GM23338 (cell line): ENCODE data around the gene SLC9A9. TPM values are rescaled to one million over a fixed set of nuclear protein-coding genes. Genes with fewer than 3 reads are reported as not detected.
"Not testable (repeated sequence)": the region's sequence is repeated elsewhere in the genome, so short reads cannot be mapped to it uniquely, and the experiment has no call there.

Source experiments
- ATAC-seq: fragments of 200-7000 bp; cut with Tn5 transposase; 3 replicates; pipeline ENCODE4 v1.9.1; 2020
- DNase-seq: peaks from one replicate; pipeline ENCODE4 v3.0.0-alpha.2; 2015; ENCODE audit warnings: low spot score
- H2AFZ ChIP-seq: fragments of 200-600 bp; sonication (generic); 2 replicates; pipeline ENCODE4 v1.8.0; 2016; ENCODE audit warnings: antibody characterized with exemption, mild to moderate bottlenecking, moderate library complexity
- H3F3A ChIP-seq: fragments of 200-600 bp; sonication (generic); replicated peaks from 2 replicates; pipeline ENCODE4 v1.8.0; 2017; ENCODE audit warnings: antibody characterized with exemption, mixed run types, low read depth
- H3K27ac ChIP-seq: fragments of 200-600 bp; sonication (generic); 2 replicates; pipeline ENCODE4 v1.6.1; 2016; ENCODE audit warnings: low read depth
- H3K27me3 ChIP-seq: fragments of 200-600 bp; sonication (generic); 2 replicates; pipeline ENCODE4 v1.8.0; 2016; ENCODE audit warnings: mild to moderate bottlenecking, mixed run types, moderate library complexity; ENCODE audit not compliant: insufficient read depth
- H3K36me3 ChIP-seq: fragments of 200-600 bp; sonication (generic); 2 replicates; pipeline ENCODE4 v1.8.0; 2016; ENCODE audit warnings: mild to moderate bottlenecking; ENCODE audit not compliant: insufficient read depth
- H3K4me1 ChIP-seq: fragments of 200-600 bp; sonication (generic); 2 replicates; pipeline ENCODE4 v1.8.0; 2016; ENCODE audit warnings: mild to moderate bottlenecking, moderate library complexity; ENCODE audit not compliant: insufficient read depth
- H3K4me2 ChIP-seq: fragments of 200-600 bp; sonication (generic); 2 replicates; pipeline ENCODE4 v1.7.1; 2017; ENCODE audit warnings: mixed run types
- H3K4me3 ChIP-seq: fragments of 200-600 bp; sonication (generic); 2 replicates; pipeline ENCODE4 v1.6.1; 2016; ENCODE audit warnings: mixed run types
- H3K79me2 ChIP-seq: fragments of 200-600 bp; sonication (generic); replicated peaks from 2 replicates; pipeline ENCODE4 v1.8.0; 2017; ENCODE audit warnings: mild to moderate bottlenecking; ENCODE audit not compliant: insufficient read depth
- H3K9me2 ChIP-seq: fragments of 200-600 bp; sonication (generic); 2 replicates; pipeline ENCODE4 v1.8.0; 2017; ENCODE audit not compliant: insufficient read depth
- H4K20me1 ChIP-seq: fragments of 200-600 bp; sonication (generic); replicated peaks from 2 replicates; pipeline ENCODE4 v1.8.0; 2017; ENCODE audit warnings: mild to moderate bottlenecking; ENCODE audit not compliant: insufficient read depth
- H3K27ac Mint-ChIP-seq: 2 replicates; pipeline ENCODE4 v1.8.0; 2020; ENCODE audit warnings: inconsistent platforms, mild to moderate bottlenecking, moderate library complexity, mixed read lengths
- H3K27me3 Mint-ChIP-seq: 3 replicates; pipeline ENCODE4 v1.8.0; 2022; ENCODE audit warnings: low read depth, mild to moderate bottlenecking, moderate library complexity, mixed read lengths, inconsistent platforms; ENCODE audit not compliant: insufficient read depth, poor library complexity
- H3K36me3 Mint-ChIP-seq: 3 replicates; pipeline ENCODE4 v1.8.0; 2021; ENCODE audit warnings: low read depth, mild to moderate bottlenecking, inconsistent platforms, moderate library complexity, mixed read lengths
- H3K4me1 Mint-ChIP-seq: 3 replicates; pipeline ENCODE4 v1.8.0; 2020; ENCODE audit warnings: mild to moderate bottlenecking, inconsistent platforms, mixed read lengths
- H3K4me3 Mint-ChIP-seq: 3 replicates; pipeline ENCODE4 v1.8.0; 2021; ENCODE audit warnings: moderate library complexity, mild to moderate bottlenecking, inconsistent platforms, mixed read lengths
- H3K9me3 Mint-ChIP-seq: 3 replicates; pipeline ENCODE4 v1.8.0; 2020; ENCODE audit warnings: moderate library complexity, mild to moderate bottlenecking, inconsistent platforms, mixed read lengths
- EZH2 ChIP-seq: fragments of 200-600 bp; sonication (generic); IDR thresholded peaks from one replicate; pipeline ENCODE4 v1.8.0; 2017; ENCODE audit warnings: antibody characterized with exemption, mild to moderate bottlenecking, low read depth; ENCODE audit not compliant: unreplicated experiment
- EZH2phosphoT487 ChIP-seq: fragments of 200-600 bp; sonication (generic); IDR thresholded peaks from one replicate; pipeline ENCODE4 v1.8.1; 2018; ENCODE audit warnings: antibody characterized with exemption; ENCODE audit not compliant: unreplicated experiment
- NANOG ChIP-seq: IDR thresholded peaks from 2 replicates; pipeline ENCODE4 v1.6.1; 2016; ENCODE audit warnings: antibody characterized with exemption, borderline replicate concordance
- STAT1 ChIP-seq: IDR thresholded peaks from one replicate; pipeline ENCODE4 v1.6.1; 2016; ENCODE audit warnings: antibody characterized with exemption; ENCODE audit not compliant: unreplicated experiment
- polyA plus RNA-seq: library from polyadenylated mRNA; unstranded; fragments of >200 nt; fragmentation: Nextera tagmentation; extraction: Ambion mirVana; gene quantifications from 2 replicates; pipeline ENCODE4 v1.2.1, GENCODE V29; 2016
- total RNA-seq: library from RNA; depleted of rRNA; stranded (reverse); fragments of >200 nt; shearing (Covaris generic); gene quantifications from 2 replicates; pipeline ENCODE4 v1.2.3, GENCODE V29; 2014
- TF ChIP-seq, protein P1 (sequence below), 2 experiments: fragments of 200-600 bp in 1 of 2; sonication (generic) in 1 of 2; conservative IDR thresholded peaks; 2 replicates each; pipeline versions ENCODE4 v1.5.1 to v1.6.1; 2016 to 2017; ENCODE audit warnings: antibody characterized with exemption in 2 of 2, low read depth in 2 of 2, mild to moderate bottlenecking in 2 of 2, moderate library complexity in 1 of 2
- TF ChIP-seq, protein P2 (sequence below): IDR thresholded peaks from one replicate; pipeline ENCODE4 v1.6.1; 2018; ENCODE audit warnings: antibody characterized with exemption; ENCODE audit not compliant: unreplicated experiment

Gene SLC9A9
- total and polyA plus RNA-seq, 2 experiments from 2014 or later = 1.3 to 1.6 TPM

DNA sequence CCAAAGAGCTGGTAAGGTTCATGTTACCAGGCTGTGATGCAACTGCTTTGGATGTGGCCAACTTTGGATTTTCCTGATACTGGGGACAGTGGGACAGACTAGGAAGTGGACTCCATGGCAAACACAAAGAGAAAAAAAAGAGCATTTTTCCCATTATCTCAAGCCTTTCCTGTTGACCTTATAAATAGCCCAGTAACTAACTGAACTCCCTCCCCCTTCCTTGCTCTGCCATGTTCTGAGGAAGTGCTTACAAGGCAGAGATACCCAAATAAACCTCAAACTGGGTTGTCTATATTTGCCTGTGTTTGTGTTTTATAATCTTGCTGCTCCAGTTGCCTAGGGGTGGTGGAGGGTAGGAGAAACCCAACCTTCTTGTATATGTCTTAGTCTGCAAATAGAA is 27.3 kb upstream of the SLC9A9 start:
- ATAC-seq (no peak), DNase-seq (no peak)
- Mint-ChIP-seq H3K4me3 (no peak overlapping the region), H3K9me3 (no peaks in the 10 kb centered on the region), H3K4me1 (no peaks in the 10 kb centered on the region; the same call in 2 of the 3 replicates), H3K36me3 (no peaks in the 10 kb centered on the region), H3K27ac (no peak overlapping the region), H3K27me3 (peaks cover 2% of the 10 kb centered on the region)
- no peaks in the 10 kb centered on the region for H4K20me1 ChIP-seq
- H3K79me2 ChIP-seq = no peaks in the 10 kb centered on the region
- no peak overlapping the region for H3K27ac ChIP-seq
- H3K9me2 ChIP-seq = 0 out of 2 replicates have a peak, but pooled peaks cover 5% of the 10 kb centered on the region
- H3K36me3 ChIP-seq = no peaks in the 10 kb centered on the region
- no peaks in the 10 kb centered on the region for H3K4me1 ChIP-seq
- no peak overlapping the region for H3K4me3 ChIP-seq
- H3K27me3 ChIP-seq = no peaks in the 10 kb centered on the region
- H3F3A ChIP-seq = no peaks in the 10 kb centered on the region
- TF ChIP-seq EZH2phosphoT487 (no peak), STAT1 (no peak), EZH2 (no peak)
- no peak overlapping the region for H2AFZ ChIP-seq
- H3K4me2 ChIP-seq = no peak overlapping the region

DNA sequence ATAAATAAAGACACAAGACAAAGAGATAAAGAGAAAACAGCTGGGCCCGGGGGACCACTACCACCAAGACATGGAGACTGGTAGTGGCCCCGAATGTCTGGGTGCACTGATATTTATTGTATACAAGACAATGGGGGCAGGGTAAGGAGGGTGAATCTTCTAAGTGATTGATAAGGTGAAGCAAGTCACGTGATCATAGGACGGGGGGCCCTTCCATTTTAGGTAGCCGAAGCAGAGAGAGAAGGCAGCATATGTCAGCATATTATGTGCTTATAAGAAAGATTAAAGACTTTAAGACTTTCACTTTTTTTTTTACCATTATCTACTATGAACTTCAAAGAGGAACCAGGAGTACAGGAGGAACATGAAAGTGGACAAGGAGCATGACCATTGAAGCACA is 25.3 kb upstream of the SLC9A9 start:
- H2AFZ ChIP-seq, H3K79me2 ChIP-seq, H3K9me2 ChIP-seq, H3K27me3 ChIP-seq, H3K9me3 Mint-ChIP-seq, H3K4me3 ChIP-seq, H4K20me1 ChIP-seq, H3K36me3 ChIP-seq, H3K4me1 Mint-ChIP-seq, H3F3A ChIP-seq, H3K27me3 Mint-ChIP-seq, H3K27ac Mint-ChIP-seq, H3K4me1 ChIP-seq, H3K36me3 Mint-ChIP-seq, DNase-seq, H3K27ac ChIP-seq, ATAC-seq, H3K4me2 ChIP-seq, H3K4me3 Mint-ChIP-seq: not testable (repeated sequence)

DNA sequence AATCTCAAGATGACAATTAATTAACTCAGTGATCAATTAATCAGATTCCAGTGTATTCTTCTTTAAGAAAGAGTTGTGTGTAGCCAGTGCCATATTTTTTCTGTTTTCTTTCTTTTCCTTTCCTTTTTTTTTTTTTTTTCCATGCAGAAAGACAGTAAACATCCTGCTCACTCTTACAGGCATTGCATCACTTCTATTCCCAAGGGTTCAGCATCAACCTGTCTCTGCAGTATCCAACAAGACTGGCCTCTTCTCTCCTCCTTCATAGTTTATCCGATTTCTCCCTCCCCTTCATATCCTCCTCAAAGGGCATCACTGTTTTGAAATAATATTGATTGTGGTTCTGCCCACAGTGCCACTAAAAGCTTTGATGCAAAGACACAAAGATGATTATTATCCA is 17.0 kb upstream of the SLC9A9 start:
- no peaks in the 10 kb centered on the region for H3K36me3 Mint-ChIP-seq
- no peaks in the 10 kb centered on the region; the same call in 1 of the 3 replicates for H3K9me3 Mint-ChIP-seq
- no peaks in the 10 kb centered on the region for H4K20me1 ChIP-seq
- DNase-seq = no peak
- no peak overlapping the region; the same call in 1 of the 2 replicates for H2AFZ ChIP-seq
- no peaks in the 10 kb centered on the region for H3K27me3 Mint-ChIP-seq
- H3K36me3 ChIP-seq = no peaks in the 10 kb centered on the region
- no peak for ATAC-seq
- peaks cover 14% of the 10 kb centered on the region; the same call in 2 of the 3 replicates for H3K4me1 Mint-ChIP-seq
- no peak overlapping the region for H3K27ac ChIP-seq
- H3K4me3 Mint-ChIP-seq = no peak overlapping the region
- peaks cover 3% of the 10 kb centered on the region; the same call in 1 of the 2 replicates for H3K4me1 ChIP-seq
- H3K79me2 ChIP-seq = no peaks in the 10 kb centered on the region
- H3K9me2 ChIP-seq = peaks cover 5% of the 10 kb centered on the region; the same call in 1 of the 2 replicates
- H3K27ac Mint-ChIP-seq = no peak overlapping the region
- no peak overlapping the region for H3K4me3 ChIP-seq
- no peak overlapping the region for H3K4me2 ChIP-seq
- H3K27me3 ChIP-seq = no peaks in the 10 kb centered on the region
- H3F3A ChIP-seq = no peaks in the 10 kb centered on the region
- TF ChIP-seq NANOG (no peak), STAT1 (no peak)
- TF ChIP-seq, protein P1, sequence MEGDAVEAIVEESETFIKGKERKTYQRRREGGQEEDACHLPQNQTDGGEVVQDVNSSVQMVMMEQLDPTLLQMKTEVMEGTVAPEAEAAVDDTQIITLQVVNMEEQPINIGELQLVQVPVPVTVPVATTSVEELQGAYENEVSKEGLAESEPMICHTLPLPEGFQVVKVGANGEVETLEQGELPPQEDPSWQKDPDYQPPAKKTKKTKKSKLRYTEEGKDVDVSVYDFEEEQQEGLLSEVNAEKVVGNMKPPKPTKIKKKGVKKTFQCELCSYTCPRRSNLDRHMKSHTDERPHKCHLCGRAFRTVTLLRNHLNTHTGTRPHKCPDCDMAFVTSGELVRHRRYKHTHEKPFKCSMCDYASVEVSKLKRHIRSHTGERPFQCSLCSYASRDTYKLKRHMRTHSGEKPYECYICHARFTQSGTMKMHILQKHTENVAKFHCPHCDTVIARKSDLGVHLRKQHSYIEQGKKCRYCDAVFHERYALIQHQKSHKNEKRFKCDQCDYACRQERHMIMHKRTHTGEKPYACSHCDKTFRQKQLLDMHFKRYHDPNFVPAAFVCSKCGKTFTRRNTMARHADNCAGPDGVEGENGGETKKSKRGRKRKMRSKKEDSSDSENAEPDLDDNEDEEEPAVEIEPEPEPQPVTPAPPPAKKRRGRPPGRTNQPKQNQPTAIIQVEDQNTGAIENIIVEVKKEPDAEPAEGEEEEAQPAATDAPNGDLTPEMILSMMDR (conservative IDR thresholded peaks at IDR 0.05; ENCODE audit: low read depth in 2 of 2) = no peak
- TF ChIP-seq, protein P2, sequence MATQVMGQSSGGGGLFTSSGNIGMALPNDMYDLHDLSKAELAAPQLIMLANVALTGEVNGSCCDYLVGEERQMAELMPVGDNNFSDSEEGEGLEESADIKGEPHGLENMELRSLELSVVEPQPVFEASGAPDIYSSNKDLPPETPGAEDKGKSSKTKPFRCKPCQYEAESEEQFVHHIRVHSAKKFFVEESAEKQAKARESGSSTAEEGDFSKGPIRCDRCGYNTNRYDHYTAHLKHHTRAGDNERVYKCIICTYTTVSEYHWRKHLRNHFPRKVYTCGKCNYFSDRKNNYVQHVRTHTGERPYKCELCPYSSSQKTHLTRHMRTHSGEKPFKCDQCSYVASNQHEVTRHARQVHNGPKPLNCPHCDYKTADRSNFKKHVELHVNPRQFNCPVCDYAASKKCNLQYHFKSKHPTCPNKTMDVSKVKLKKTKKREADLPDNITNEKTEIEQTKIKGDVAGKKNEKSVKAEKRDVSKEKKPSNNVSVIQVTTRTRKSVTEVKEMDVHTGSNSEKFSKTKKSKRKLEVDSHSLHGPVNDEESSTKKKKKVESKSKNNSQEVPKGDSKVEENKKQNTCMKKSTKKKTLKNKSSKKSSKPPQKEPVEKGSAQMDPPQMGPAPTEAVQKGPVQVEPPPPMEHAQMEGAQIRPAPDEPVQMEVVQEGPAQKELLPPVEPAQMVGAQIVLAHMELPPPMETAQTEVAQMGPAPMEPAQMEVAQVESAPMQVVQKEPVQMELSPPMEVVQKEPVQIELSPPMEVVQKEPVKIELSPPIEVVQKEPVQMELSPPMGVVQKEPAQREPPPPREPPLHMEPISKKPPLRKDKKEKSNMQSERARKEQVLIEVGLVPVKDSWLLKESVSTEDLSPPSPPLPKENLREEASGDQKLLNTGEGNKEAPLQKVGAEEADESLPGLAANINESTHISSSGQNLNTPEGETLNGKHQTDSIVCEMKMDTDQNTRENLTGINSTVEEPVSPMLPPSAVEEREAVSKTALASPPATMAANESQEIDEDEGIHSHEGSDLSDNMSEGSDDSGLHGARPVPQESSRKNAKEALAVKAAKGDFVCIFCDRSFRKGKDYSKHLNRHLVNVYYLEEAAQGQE = no peak
